Measurements from ENCODE around the gene POU2F3. TPM values are rescaled to one million over a fixed set of nuclear protein-coding genes. Genes with fewer than 3 reads are reported as not detected.

POU2F3 gene
- total RNA-seq, 2 donors from 2014 or later: 0.26 TPM; not detected in 1

- Histone ChIP-seq H3K36me3 (replicated peaks in 1 of 2; ENCODE audit: insufficient read depth in 1 of 2, low read depth in 2 of 2) (no peaks in the 10 kb centered on the region), H3K4me3 (no peak overlapping the region), H3K27me3 (no peaks in the 10 kb centered on the region), H3K27ac (peak overlapping the region in 1 of 4 donors; percentile 20), H3K9me3 (no peaks in the 10 kb centered on the region), H3K4me1 (peaks cover 17% of the 10 kb centered on the region)
- DNase-seq: no peak
- intact Hi-C loops (cut with DNase I): no loop called here
- no peak for TF ChIP-seq CTCF (IDR thresholded peaks at IDR 0.05)
- no peak for TF ChIP-seq POLR2A (IDR thresholded peaks at IDR 0.05)
- peak; percentile 10 for ATAC-seq
- WGBS, 2 donors: 67 to 69% methylated on average over 16 to 22 of the region's 22 CpGs
These were observed 14.7 kb upstream of the POU2F3 start for GRCh38 chr11:120224972-120225909.

DNA sequence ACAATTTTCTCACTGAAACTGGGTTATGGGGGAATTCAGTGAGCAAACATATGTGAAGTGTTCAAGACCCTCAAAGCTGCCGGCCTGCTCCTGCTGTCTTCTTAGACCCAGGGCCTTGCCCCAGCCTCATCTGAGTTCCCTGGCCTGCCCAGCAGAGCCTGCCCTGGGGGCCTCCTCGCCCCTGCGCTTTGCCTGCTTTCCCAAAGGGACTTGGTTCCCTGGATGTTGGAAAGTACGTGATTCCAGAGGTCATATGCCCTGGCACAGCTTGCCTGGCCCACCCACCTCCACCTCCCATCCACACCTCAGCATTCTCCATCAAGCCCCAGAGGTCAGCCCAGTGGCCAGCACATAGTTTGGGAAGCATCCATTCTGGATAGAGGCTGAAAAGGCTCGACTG lies 13.7 kb upstream of the POU2F3 start:
- H3K4me3 ChIP-seq: no peak overlapping the region
- 86 to 87% methylated on average over 4 to 5 of the region's 5 CpGs for WGBS, 2 donors
- H3K36me3 ChIP-seq (replicated peaks in 1 of 2; ENCODE audit: insufficient read depth in 1 of 2, low read depth in 2 of 2): no peaks in the 10 kb centered on the region
- H3K4me1 ChIP-seq: peaks cover 7% of the 10 kb centered on the region
- ATAC-seq: no peak
- no peak overlapping the region for H3K27ac ChIP-seq
- H3K27me3 ChIP-seq: no peaks in the 10 kb centered on the region
- intact Hi-C loops (cut with DNase I): no loop called here
- TF ChIP-seq POLR2A (IDR thresholded peaks at IDR 0.05): no peak
- TF ChIP-seq CTCF (IDR thresholded peaks at IDR 0.05): no peak
- no peaks in the 10 kb centered on the region for H3K9me3 ChIP-seq
- DNase-seq: no peak

DNA sequence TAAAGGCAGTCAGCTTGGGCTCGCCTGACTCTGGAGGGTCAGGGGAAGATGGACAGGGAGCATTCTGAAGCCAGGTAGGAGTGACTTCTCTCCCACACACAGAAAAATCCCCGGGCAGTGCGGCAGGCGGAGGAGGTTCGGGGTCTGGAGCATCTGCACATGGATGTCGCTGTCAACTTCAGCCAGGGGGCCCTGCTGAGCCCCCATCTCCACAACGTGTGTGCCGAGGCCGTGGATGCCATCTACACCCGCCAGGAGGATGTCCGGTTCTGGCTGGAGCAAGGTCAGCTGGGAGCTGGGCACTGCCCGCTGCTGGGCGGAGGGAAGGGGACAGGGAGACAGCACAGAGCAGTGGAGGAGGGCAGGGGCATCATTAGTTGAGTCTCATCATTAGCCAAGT lies 13.2 kb upstream of the POU2F3 start:
- peaks cover 2% of the 10 kb centered on the region for H3K4me1 ChIP-seq
- no peak overlapping the region for H3K4me3 ChIP-seq
- TF ChIP-seq CTCF (IDR thresholded peaks at IDR 0.05): no peak
- no peaks in the 10 kb centered on the region for H3K27me3 ChIP-seq
- H3K27ac ChIP-seq: no peak overlapping the region
- intact Hi-C loops (cut with DNase I): no loop called here
- no peaks in the 10 kb centered on the region for H3K9me3 ChIP-seq
- 73 to 80% methylated on average over 7 to 13 of the region's 13 CpGs for WGBS, 2 donors
- ATAC-seq (no peak), DNase-seq (no peak)
- no peaks in the 10 kb centered on the region for H3K36me3 ChIP-seq (replicated peaks in 1 of 2; ENCODE audit: insufficient read depth in 1 of 2, low read depth in 2 of 2)

- TF ChIP-seq CTCF (IDR thresholded peaks at IDR 0.05) (no peak), POLR2A (IDR thresholded peaks at IDR 0.05) (no peak)
- Histone ChIP-seq H3K9me3 (no peaks in the 10 kb centered on the region), H3K4me3 (no peak overlapping the region), H3K4me1 (no peaks in the 10 kb centered on the region), H3K27me3 (no peaks in the 10 kb centered on the region), H3K36me3 (replicated peaks in 1 of 2; ENCODE audit: insufficient read depth in 1 of 2, low read depth in 2 of 2) (no peaks in the 10 kb centered on the region), H3K27ac (no peak overlapping the region)
- DNase-seq: no peak
- intact Hi-C loops (cut with DNase I): no loop called here
- ATAC-seq: no peak
- WGBS, 2 donors: 72 to 82% methylated on average over 2 to 5 of the region's 5 CpGs
These were observed 12.6 kb upstream of the POU2F3 start for GRCh38 chr11:120227228-120227852.

Measured in body of pancreas (tissue), 4 donors.